Gastroesophageal sphincter (tissue), 4 donors: ENCODE results near the gene EXOC6B. TPM values are rescaled to one million over a fixed set of nuclear protein-coding genes. Genes with fewer than 3 reads are reported as not detected.

Experiments
- ATAC-seq: fragments of 150-250 bp; one replicate; pipeline ENCODE4 v1.9.1; 2016; ENCODE audit warnings: mild to moderate bottlenecking, moderate library complexity
- H3K27ac ChIP-seq, 4 donors: fragments of 200-600 bp; sonication (generic) in 3 of 4; 1 replicate in 3 of 4; 2 replicates in 1 of 4; pipeline ENCODE4 v1.5.1; 2016 to 2019
- H3K27me3 ChIP-seq: fragments of 200-600 bp; sonication (generic); one replicate; pipeline ENCODE4 v1.5.1; 2019
- H3K36me3 ChIP-seq, 2 donors: fragments of 200-600 bp; sonication (generic); one replicate each; pipeline ENCODE4 v1.5.1; 2019; ENCODE audit warnings: control low read depth in 1 of 2
- H3K4me1 ChIP-seq, 3 donors: fragments of 200-600 bp; sonication (generic); 1 replicate in 2 of 3; 2 replicates in 1 of 3; pipeline ENCODE4 v1.5.1; 2016 to 2019; ENCODE audit warnings: control low read depth in 2 of 3
- H3K4me3 ChIP-seq, 2 donors: fragments of 200-600 bp; sonication (generic); one replicate each; pipeline ENCODE4 v1.5.1; 2019; ENCODE audit warnings: mild to moderate bottlenecking in 1 of 2, moderate library complexity in 1 of 2
- H3K9me3 ChIP-seq, 3 donors: fragments of 200-600 bp; sonication (generic); one replicate each; pipeline ENCODE4 v1.5.1; 2017 to 2019; ENCODE audit warnings: control low read depth in 2 of 3
- CTCF ChIP-seq, 4 experiments: fragments of 200-600 bp in 2 of 4; fragments of 450-650 bp in 2 of 4; sonication (generic) in 1 of 4; IDR thresholded peaks; one replicate each; pipeline ENCODE4 v1.5.1; 2017 to 2019; ENCODE audit warnings: antibody characterized with exemption in 4 of 4, mild to moderate bottlenecking in 2 of 4, moderate library complexity in 2 of 4
- EP300 ChIP-seq: sonication (generic); formaldehyde crosslinking; IDR thresholded peaks from one replicate; pipeline ENCODE4 v1.6.1; 2017; ENCODE audit warnings: antibody characterized with exemption, mild to moderate bottlenecking
- POLR2A ChIP-seq, 2 donors: fragments of 450-650 bp; IDR thresholded peaks; one replicate each; pipeline ENCODE4 v1.6.1; 2017; ENCODE audit warnings: antibody characterized with exemption in 2 of 2, mild to moderate bottlenecking in 2 of 2, moderate library complexity in 1 of 2
- POLR2AphosphoS5 ChIP-seq: sonication (generic); formaldehyde crosslinking; IDR thresholded peaks from one replicate; pipeline ENCODE4 v1.6.1; 2017; ENCODE audit warnings: antibody characterized with exemption
- WGBS, 2 donors: methylation state at CpG; one replicate each; pipeline ENCODE4 v1.1.5; 2018; ENCODE audit warnings: low coverage in 1 of 2; 5-methylcytosine and 5-hydroxymethylcytosine counted together
- total RNA-seq, 4 donors: library from RNA; depleted of rRNA; stranded (reverse); fragments of >200 nt; gene quantifications; one replicate each; pipeline ENCODE4 v1.1.0, GENCODE V29; 2016

The EXOC6B gene
- total RNA-seq, 4 donors from 2014 or later: 35.3 to 47.2 (median 41.2) TPM

GRCh38 chr2:72183016-72183415, 642.8 kb downstream of the EXOC6B start:
- Histone ChIP-seq H3K9me3 (no peaks in the 10 kb centered on the region), H3K4me3 (no peak overlapping the region), H3K36me3 (peaks cover 0 to 36% of the 10 kb centered on the region in 2 donors), H3K4me1 (peaks cover 0 to 4% (median 0%) of the 10 kb centered on the region in 3 donors), H3K27ac (no peak overlapping the region), H3K27me3 (no peaks in the 10 kb centered on the region)
- TF ChIP-seq POLR2AphosphoS5 (no peak), POLR2A (IDR thresholded peaks at IDR 0.05) (no peak), EP300 (no peak), CTCF (IDR thresholded peaks at IDR 0.05) (no peak)
- ATAC-seq: no peak

GRCh38 chr2:72182547-72182946, 643.3 kb downstream of the EXOC6B start:
- Histone ChIP-seq H3K4me1 (peaks cover 0 to 4% (median 0%) of the 10 kb centered on the region in 3 donors), H3K27me3 (no peaks in the 10 kb centered on the region), H3K9me3 (no peaks in the 10 kb centered on the region), H3K27ac (no peak overlapping the region), H3K4me3 (no peak overlapping the region), H3K36me3 (peaks cover 0 to 37% of the 10 kb centered on the region in 2 donors)
- TF ChIP-seq EP300 (no peak), POLR2A (IDR thresholded peaks at IDR 0.05) (no peak), POLR2AphosphoS5 (no peak), CTCF (IDR thresholded peaks at IDR 0.05) (no peak)
- 51 to 56% methylated on average over 2 to 3 of the region's 4 CpGs for WGBS, 2 donors
- no peak for ATAC-seq

GRCh38 chr2:72181616-72182015, 644.2 kb downstream of the EXOC6B start:
- H3K4me1 ChIP-seq: peaks cover 0 to 4% (median 0%) of the 10 kb centered on the region in 3 donors

GRCh38 chr2:72180351-72180750, 645.5 kb downstream of the EXOC6B start:
- TF ChIP-seq POLR2AphosphoS5 (no peak), POLR2A (IDR thresholded peaks at IDR 0.05) (no peak), EP300 (no peak), CTCF (IDR thresholded peaks at IDR 0.05) (no peak)
- no peak overlapping the region for H3K4me3 ChIP-seq
- no peaks in the 10 kb centered on the region for H3K9me3 ChIP-seq
- H3K27me3 ChIP-seq: no peaks in the 10 kb centered on the region
- peaks cover 0 to 2% (median 0%) of the 10 kb centered on the region in 3 donors for H3K4me1 ChIP-seq
- ATAC-seq: no peak
- peaks cover 0 to 50% of the 10 kb centered on the region in 2 donors for H3K36me3 ChIP-seq
- no CpG with 5 or more reads among the region's 1 CpG for WGBS, 2 donors
- H3K27ac ChIP-seq: no peak overlapping the region

More at GRCh38 chr2:72181616-72182015, 644.2 kb downstream of the EXOC6B start:
- no peaks in the 10 kb centered on the region for H3K9me3 ChIP-seq
- H3K27me3 ChIP-seq: no peaks in the 10 kb centered on the region
- TF ChIP-seq CTCF (IDR thresholded peaks at IDR 0.05): no peak
- no peak for TF ChIP-seq EP300
- no peak for TF ChIP-seq POLR2A (IDR thresholded peaks at IDR 0.05)
- no peak for TF ChIP-seq POLR2AphosphoS5
- no peak overlapping the region for H3K27ac ChIP-seq
- 100% methylated on average over 2 of the region's 2 CpGs for WGBS, 2 donors
- no peak overlapping the region for H3K4me3 ChIP-seq
- no peak for ATAC-seq
- peaks cover 0 to 39% of the 10 kb centered on the region in 2 donors for H3K36me3 ChIP-seq

- WGBS, 2 donors: 92 to 96% methylated on average over 1 to 2 of the region's 2 CpGs
- H3K27ac ChIP-seq: no peak overlapping the region
- H3K4me3 ChIP-seq: no peak overlapping the region
- no peaks in the 10 kb centered on the region for H3K9me3 ChIP-seq
- ATAC-seq: no peak
- H3K4me1 ChIP-seq: no peaks in the 10 kb centered on the region
- TF ChIP-seq POLR2A (IDR thresholded peaks at IDR 0.05) (no peak), POLR2AphosphoS5 (no peak), CTCF (IDR thresholded peaks at IDR 0.05) (no peak), EP300 (no peak)
- no peaks in the 10 kb centered on the region for H3K27me3 ChIP-seq
- H3K36me3 ChIP-seq: peaks cover 0 to 51% of the 10 kb centered on the region in 2 donors
Observed at GRCh38 chr2:72178551-72178950, 647.3 kb downstream of the EXOC6B start.
